HG03571 (cell line): ENCODE measurements around the gene GDF11.
"Not testable (repeated sequence)": the region's sequence is repeated elsewhere in the genome, so short reads cannot be mapped to it uniquely, and the experiment has no call there.

Source experiments
- ATAC-seq: cut with Tn5 transposase; IDR thresholded peaks from one replicate; pipeline ENCODE4 v1.9.1; 2021; ENCODE audit not compliant: unreplicated experiment

The GDF11 gene

DNA sequence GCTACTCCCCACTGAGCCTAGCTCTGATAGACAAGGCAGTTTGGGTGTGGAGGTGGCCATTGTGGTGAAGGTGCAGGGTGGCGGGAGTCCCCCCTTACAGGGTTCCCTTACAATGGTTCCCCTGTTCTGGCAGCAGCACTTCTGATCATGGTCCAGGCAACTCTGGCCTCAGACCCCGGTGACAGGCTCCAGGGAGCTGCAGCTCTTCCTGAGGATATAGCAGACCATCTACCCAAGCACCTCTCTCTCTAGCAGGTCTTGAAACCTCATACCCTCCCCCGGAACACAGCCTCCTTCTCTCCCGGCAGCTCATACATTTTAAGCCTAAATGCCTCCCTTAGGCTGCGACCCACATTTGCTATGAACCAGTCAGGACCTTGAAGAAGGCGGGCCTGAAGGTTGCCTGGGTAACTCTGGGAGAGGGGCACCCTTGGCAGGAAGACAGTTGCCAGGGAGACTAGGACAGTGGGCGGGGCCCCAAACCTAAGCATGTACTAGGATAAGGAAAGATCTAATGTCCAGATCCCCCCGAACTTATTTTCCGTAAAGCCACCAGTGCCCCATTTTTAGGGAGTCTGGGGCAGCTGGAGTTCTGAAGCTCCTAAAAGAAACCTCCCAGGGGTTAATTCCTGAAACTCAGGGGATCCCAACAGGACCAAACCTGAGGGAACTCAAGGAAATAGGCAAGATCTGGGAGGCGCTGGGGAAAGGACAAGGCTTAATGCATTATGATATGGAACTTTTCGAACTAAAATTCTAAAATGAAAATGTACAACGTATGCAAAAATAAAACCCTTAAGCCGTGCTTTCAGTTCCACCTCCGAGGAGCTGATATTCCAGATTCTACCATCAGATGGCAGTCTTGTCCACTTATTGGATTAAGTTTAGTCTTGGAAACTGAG, 4.5 kb upstream of the GDF11 start:
- peak; percentile 85 for ATAC-seq

DNA sequence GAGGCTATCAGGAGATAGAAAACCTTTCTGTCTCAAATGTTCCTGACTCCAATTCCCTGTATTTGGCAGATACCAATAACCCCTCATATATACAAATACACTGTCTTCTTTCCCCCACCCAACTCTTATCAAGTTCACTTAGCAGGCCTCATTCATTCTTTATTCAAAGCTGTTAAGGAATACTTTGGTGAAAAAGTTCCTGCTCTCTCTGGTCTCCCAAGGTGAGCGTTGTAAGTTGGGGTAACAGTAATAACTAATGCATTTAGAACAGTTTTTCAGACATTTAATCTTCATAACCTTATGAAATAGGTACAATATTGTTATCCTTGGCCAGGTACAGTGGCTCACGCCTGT, 3.9 kb upstream of the GDF11 start:
- no peak for ATAC-seq

DNA sequence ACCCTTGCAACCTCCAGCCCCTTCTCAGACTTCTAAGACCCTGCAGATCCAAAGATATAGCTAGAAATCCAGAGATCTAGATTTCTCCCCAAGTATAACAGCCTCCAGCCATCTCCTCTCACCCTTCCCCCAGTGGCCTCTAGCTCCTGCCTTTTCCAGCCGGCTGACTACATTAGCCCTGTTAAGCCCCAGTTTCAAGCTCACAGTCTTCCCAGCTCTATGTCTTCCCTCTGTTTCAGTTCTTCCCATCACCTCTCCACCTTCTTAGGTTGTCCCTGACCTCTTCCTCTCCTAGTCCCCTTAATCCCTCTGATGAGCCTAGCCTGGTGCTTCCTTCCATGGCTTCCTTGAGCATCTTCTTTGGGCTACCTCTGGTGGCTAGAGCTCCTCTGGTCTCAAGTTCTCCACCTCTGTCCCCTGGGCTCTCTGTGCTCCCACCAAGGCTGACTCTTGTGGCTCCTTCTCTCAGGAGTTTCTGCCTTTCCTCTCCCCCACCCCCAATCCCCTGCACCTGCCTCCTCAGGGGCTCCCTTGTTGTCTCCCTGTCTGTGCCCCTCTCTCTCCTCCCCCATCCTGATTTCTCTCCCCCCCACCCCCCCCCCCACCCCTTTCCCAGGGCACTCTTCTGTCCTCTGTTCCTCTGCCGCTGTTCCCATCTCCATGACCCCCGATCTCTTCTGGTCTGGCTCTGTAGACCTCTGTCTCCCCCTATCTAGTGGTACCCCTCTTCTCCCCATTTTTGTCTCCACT, 816 bp upstream of the GDF11 start:
- no peak for ATAC-seq

DNA sequence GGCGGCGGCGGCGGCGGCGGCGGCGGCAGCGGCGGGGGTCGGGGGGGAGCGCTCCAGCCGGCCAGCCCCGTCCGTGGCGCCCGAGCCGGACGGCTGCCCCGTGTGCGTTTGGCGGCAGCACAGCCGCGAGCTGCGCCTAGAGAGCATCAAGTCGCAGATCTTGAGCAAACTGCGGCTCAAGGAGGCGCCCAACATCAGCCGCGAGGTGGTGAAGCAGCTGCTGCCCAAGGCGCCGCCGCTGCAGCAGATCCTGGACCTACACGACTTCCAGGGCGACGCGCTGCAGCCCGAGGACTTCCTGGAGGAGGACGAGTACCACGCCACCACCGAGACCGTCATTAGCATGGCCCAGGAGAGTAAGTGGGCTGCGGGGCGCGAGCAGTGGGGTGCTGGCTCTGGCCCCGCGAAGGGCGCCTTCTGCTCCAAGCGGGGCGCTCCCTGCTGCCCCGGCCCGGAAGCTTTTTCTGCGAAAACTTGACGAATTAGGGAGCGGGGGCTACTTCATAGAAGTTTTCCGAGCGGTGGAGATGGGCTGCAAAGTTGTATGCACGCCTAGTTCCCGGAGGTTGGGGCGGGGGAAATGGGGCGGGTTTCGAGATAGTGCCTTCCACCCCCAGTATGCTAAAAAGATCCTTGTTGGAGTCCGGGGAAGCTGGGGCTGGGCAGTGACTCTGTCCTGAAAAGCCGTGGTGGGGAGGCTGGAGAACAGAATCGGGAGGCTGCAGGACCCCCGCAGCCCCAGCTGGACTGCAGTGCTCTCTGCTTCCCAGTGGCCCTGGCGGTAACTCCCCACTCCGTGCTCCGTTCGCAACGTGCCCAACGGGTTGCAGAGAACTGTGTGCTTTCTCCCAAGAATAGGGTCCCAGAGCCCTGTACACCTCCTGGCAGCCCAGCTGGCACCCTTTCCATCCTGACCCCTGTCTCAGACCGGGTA, 751 bp downstream of the GDF11 start:
- no peak for ATAC-seq

DNA sequence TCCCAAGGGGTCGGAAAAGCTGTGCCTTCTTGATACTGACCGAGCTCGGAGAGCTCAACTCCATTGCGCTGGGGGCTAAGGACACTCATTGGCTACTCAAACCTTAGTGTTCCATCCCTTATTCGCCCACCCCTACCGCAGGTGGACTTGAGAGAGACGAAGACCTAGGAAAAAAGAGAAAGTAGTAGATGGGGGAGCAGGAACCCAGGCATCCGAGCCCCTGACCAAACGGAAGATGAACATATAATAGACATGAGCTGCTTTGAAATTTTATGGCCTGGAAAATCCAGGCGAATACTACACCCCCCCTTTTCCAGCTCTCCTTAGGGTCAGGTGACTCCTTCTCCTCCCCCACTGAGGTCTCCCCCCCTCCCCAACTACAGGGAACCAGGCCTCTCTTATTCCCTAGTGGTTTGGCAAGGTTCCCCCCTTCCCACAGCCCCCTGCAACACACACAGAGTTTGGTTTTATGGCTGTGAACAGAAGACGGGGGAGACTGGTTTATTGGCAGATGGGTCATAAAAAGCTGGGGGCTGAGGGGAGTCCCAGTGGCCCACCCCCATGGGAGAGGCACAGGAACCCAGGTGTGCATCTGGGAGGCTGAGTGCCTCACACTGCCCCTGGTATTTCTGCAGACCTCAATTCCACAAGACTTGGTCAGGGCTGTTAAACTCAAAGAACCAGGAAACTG, 1.6 kb downstream of the GDF11 start:
- no peak for ATAC-seq

DNA sequence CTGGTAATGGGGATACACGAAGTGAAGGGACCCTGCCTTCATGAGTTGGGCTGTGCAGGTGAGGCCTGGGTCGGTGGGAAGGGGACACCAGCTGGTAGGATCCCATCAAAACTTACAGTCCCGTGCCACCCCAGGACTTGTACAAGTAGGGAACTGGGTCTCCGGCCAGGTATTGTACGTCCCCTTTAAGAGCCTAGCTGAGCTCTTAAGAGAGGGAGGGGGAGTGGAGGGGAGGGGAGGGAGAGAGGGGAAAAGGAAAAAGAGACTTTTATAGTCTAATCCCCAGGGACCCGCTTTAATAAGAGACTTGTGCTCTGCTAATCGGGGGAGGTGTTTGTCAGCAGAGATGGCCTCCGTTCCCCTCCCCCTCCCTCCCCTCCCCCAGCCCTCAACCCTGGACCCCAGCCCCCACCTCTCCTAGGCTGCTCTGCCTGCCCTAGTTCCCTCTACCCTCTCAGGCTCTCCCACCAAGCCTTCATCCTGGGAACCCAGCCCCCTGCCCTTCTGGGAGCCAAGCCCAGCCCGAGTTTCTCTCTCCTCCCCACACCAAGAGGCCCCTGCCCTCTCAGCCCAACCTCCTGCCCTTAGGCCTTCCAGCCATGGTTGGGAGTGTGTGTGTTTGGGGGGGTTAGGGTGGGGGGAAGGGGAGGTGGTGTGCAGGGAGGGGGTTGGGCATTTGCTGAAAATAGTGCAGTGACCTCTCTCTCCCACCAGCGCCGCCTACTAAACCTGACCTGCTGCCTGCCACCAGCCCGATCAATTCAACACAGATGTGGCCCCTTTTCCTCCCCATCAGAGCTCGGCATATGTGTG, 2.6 kb downstream of the GDF11 start:
- no peak for ATAC-seq

DNA sequence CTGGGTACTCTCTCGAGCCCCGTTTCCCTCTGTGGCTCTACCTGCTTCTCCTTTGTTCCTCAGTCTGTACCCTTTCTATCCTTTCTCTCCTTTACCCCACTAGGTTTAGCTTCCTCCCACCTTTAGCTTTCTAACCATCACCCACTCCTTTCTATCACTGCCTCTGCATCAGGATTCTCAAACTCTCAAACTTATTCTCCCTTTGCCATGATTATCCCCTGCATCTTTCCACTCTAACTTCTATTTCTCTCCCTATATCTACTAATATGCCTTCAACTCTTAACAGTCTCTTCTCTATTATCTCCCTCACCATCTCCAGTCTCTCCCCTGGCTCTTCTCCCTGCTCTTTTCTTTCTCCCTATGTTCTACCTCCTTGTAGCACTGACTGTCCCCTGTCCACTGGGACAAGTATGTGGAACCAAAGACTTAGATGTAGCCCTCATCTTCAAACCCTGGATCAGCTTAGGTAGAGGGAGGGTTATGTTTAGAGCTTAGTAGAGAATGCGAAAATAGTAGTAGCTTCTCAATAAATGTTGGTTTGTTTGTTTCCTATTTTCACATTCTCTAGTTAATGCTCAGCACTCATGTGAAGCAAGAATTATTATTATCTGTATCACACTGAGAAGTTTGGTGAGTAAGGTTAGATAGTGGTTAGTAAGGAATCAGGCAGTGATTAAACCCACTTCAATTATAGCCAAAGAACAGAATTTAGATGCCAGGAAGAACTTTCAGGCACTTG, 3.4 kb downstream of the GDF11 start:
- ATAC-seq, result no peak

DNA sequence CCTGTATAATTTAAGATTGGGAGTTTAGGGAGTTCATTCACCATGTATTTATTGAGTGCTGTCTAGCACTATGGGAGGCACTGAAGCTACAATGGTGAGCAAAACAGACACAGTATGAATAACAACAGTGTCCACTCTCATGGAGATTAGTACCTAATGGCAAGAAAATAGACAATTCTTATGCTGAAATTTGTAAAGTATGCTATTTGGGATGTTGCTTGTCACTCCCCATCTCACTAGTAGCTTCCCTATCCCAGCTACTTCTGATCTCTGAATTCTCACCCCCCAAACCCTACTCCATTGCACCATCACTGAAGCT, 4.0 kb downstream of the GDF11 start:
- no peak for ATAC-seq

DNA sequence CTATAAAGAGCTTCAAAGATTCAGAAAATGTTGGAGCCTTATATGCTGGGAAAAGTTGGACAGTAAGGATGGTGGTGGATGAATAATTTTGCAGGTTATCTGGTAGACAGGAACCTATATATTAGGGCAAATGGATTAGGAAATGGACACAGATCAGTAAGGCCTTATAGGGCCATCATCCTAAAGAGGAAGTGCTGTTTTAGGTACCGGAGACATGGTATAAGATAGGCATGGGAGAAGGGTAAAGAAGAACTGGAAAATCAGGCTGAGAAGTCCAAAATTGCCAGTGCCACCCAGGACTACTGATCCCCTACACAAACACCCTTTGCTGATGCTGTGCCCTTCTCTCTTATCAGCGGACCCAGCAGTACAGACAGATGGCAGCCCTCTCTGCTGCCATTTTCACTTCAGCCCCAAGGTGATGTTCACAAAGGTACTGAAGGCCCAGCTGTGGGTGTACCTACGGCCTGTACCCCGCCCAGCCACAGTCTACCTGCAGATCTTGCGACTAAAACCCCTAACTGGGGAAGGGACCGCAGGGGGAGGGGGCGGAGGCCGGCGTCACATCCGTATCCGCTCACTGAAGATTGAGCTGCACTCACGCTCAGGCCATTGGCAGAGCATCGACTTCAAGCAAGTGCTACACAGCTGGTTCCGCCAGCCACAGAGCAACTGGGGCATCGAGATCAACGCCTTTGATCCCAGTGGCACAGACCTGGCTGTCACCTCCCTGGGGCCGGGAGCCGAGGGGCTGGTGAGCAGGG, 5.5 kb downstream of the GDF11 start:
- no peak for ATAC-seq

DNA sequence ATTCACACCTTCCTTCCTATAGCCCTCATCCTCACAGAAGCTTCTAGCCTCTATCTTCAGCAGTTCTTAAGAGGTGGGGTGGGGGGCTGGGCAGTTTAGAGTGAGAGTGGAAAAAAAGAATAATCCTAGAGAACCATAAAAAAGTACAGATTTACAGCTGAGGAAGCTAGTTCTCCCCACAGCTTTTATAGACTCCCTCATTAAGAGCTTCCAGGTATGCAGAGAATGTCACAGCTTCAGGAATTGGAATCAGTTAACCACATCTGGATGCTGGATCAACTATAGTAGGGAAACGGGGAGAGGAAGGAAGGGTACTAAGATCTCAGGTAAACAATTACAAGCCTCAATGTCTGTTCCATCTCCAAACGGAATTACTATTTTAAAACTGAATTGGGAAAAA, 12.3 kb downstream of the GDF11 start:
- no peak for ATAC-seq

DNA sequence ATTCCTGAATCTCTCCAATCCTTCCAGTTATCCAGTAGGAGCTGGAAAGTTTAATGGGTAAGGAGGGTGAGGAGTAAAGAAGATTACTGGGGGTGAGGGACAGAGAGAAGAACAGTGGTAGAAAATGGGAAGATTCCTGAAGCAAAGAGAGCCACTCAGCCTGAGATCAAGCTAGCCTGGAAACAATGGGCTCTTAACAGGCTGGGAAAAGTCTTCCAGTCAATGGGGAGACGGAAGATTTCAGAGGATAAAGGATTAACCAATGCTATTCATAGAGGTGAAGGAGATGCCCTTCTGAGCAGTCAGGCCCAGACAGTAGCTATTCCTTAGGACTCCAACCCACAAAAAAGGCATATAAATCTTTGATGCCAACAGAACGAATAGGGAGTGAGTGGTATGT, 14.8 kb downstream of the GDF11 start:
- ATAC-seq, result no peak

DNA sequence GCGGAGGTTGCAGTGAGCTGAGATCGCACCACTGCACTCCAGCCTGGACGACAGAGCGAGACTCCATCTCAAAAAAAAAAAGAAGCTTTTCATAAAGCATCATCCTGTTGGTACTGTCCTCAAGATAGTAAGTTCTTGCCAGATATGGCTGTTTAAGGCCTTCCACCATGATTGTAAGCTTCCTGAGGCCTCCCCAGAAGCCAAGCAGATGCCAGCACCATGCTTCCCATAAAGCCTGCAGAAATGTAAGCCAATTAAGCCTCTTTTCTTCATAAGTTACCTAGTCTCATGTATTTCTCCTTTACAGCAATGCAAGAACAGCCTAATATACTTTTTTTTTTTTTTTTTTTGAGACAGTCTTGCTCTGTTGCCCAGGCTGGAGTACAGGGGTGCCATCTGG, 15.7 kb downstream of the GDF11 start:
- ATAC-seq, result not testable (repeated sequence)

DNA sequence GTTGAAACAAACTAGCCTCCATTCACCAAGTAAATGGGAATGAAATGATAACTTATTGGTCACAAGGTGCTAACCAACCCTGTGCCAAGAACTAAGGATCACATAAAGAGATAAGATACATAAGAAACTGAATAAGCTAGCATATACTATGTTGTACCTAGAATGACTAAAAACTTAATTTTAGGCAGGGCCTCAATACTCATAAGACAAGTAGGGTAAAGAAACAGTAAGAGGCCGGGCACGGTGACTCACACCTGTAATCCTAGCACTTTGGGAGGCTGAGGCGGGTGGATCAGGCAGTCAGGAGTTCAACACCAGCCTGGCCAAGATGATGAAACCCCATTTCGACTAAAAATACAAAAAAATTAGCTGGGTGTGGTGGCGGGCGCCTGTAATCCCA, 17.7 kb downstream of the GDF11 start:
- no peak for ATAC-seq

DNA sequence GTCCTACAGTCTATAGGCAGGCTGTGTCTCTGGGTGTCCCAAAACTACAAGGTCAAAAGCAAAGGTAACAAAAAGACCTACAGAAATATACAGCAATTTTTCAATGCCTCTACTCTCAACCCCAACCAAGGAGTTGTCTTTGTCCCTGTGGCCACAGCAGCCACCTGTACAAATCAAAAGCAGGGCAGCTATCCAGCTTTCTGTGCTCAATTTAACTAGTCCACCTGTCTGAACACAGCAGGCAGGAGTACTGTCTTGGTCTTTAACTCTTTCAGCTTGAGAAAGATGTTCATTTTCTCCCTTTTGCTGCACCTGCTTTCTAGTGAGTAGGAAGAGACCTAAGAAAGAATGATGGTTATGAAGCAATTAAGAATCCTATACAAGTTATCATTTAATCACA, 19.7 kb downstream of the GDF11 start:
- ATAC-seq, result no peak

DNA sequence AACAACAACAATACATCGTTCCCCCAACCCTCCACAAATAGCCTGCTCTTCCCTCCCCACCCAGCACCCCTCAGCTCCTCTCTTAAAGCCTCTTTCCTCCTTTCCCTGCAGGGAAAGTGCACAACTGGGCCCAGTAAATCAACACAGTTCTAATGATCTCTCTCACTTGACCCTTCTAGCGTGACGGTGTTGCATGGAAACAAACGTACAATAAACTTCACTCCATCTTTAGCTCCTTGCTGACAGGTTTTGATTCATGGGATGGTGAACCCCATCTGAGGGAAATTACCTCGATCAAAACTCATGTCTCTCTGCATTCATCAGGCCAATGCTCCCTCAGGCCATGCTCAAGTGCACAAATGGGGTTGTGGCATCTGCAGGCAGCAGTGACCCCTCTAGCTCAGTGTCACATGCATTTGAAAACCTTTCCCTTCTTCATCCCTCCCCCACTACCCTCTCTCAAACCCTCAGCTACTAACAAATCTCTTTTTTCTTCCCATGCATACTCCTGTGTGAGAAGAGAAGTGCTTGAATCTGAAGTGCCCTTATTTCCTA, 22.9 kb downstream of the GDF11 start:
- ATAC-seq, result no peak

DNA sequence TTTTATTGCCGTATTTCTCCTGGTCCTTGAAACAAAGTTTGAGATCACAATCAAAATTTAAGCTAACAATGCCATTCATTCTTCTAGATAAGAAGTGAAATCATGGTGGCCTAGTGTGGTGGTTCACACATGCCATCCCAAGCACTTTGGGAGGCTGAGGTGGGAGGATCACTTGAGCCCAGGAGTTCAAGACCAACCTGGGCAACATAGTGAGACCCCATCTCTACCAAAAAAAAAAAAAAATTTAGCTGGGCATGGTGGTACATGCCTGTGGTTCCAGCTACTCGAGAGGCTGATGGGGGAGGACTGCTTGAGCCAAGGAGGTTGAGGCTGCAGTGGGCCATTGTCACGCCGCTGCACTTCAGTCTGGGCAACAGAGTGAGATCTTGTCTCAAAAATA, 24.2 kb downstream of the GDF11 start:
- no peak for ATAC-seq

DNA sequence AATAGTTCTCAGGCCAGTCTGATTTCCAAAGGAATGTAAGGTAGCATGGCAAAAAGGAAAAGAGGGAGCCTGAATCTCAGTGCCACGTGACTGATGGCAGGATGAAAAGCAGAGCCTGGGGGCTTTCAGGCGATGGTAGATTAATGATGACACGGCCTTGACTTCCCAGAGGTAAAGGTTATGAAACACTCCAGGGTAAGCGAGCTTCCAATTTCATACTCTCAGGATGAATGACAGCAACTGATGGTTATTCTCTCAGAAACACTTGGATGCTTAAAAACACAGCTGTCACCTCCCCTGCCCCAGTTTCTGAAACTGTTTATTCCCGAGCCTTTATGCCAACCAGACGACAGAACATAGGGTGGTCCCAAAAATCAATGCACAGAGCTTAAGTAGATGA, 28.8 kb downstream of the GDF11 start:
- ATAC-seq, result no peak

DNA sequence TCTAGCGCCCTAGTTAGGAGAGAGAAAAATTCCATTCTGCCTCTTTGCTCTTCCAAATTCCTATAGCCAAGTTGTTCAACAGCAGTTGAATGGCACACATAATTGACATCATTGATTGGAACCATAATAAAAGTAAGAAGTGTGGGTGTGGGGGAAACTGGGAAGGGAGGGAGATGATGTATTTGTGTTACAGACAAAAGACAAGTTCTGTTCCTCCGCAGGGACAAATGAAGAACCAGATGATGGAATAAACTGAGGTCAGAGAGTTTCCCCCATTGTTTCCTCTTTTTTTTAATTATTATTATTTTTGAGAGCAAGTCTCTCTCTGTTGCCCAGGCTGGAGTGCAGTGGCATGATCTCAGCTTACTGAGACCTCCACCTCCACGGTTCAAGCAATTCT, 34.9 kb downstream of the GDF11 start:
- ATAC-seq, result no peak
